HG02610 (cell line): ENCODE measurements around the gene FRMPD1.
"Not testable (repeated sequence)": the region's sequence is repeated elsewhere in the genome, so short reads cannot be mapped to it uniquely, and the experiment has no call there.

Experiments used
- ATAC-seq: cut with Tn5 transposase; IDR thresholded peaks from one replicate; pipeline ENCODE4 v1.9.1; 2021; ENCODE audit warnings: mild to moderate bottlenecking, moderate library complexity; ENCODE audit not compliant: unreplicated experiment

FRMPD1 gene

GRCh38 chr9:37732086-37732741 is 81.5 kb downstream of the FRMPD1 start:
- ATAC-seq, result no peak

- no peak for ATAC-seq
These were observed 82.2 kb downstream of the FRMPD1 start for GRCh38 chr9:37732952-37733351.

GRCh38 chr9:37739222-37739621 is 88.5 kb downstream of the FRMPD1 start:
- no peak for ATAC-seq

GRCh38 chr9:37740128-37740527 is 89.4 kb downstream of the FRMPD1 start:
- ATAC-seq, result no peak

GRCh38 chr9:37740631-37741328 is 90.0 kb downstream of the FRMPD1 start:
- no peak for ATAC-seq

GRCh38 chr9:37745970-37746369 is 95.2 kb downstream of the FRMPD1 start:
- ATAC-seq, result no peak

- ATAC-seq, result no peak
These were observed 95.9 kb downstream of the FRMPD1 start for GRCh38 chr9:37746448-37747270.

GRCh38 chr9:37747271-37747753 is 96.6 kb downstream of the FRMPD1 start:
- peak; percentile 84 for ATAC-seq

GRCh38 chr9:37749129-37749528 is 98.4 kb downstream of the FRMPD1 start:
- no peak for ATAC-seq

- ATAC-seq, result no peak
These were observed 100.4 kb downstream of the FRMPD1 start for GRCh38 chr9:37751186-37751585.

- ATAC-seq, result not testable (repeated sequence)
These were observed 101.0 kb downstream of the FRMPD1 start for GRCh38 chr9:37751704-37752103.

GRCh38 chr9:37752112-37752511 is 101.4 kb downstream of the FRMPD1 start:
- not testable (repeated sequence) for ATAC-seq

- ATAC-seq, result no peak
These were observed 102.1 kb downstream of the FRMPD1 start for GRCh38 chr9:37752642-37753488.

- peak; percentile 90 for ATAC-seq
These were observed 102.9 kb downstream of the FRMPD1 start, which contains the start of gene TRMT10B for GRCh38 chr9:37753489-37754190. Gene TRMT10B, plus strand, starts transcription at chr9:37753805. Its CDS starts 8,127 bp downstream, at chr9:37761932.

GRCh38 chr9:37758747-37759146 is 108.0 kb downstream of the FRMPD1 start:
- no peak for ATAC-seq

GRCh38 chr9:37760416-37761161 is 109.8 kb downstream of the FRMPD1 start:
- ATAC-seq, result no peak

GRCh38 chr9:37761511-37761910 is 110.8 kb downstream of the FRMPD1 start:
- no peak for ATAC-seq

GRCh38 chr9:37765263-37765662 is 114.5 kb downstream of the FRMPD1 start:
- not testable (repeated sequence) for ATAC-seq

- no peak for ATAC-seq
These were observed 118.6 kb downstream of the FRMPD1 start for GRCh38 chr9:37769306-37769705.
